ENCODE data around the gene KSR1.
"Not testable (repeated sequence)": the region's sequence is repeated elsewhere in the genome, so short reads cannot be mapped to it uniquely, and the experiment has no call there.

- TF ChIP-seq POLR2AphosphoS5, EP300 (IDR thresholded peaks at IDR 0.05): not testable (repeated sequence)
Measured at GRCh38 chr17:27653449-27653971, 197.3 kb downstream of the KSR1 start.
